ENCODE results near the gene ABCD2.
"Not testable (repeated sequence)": the region's sequence is repeated elsewhere in the genome, so short reads cannot be mapped to it uniquely, and the experiment has no call there.

The ABCD2 gene

DNA sequence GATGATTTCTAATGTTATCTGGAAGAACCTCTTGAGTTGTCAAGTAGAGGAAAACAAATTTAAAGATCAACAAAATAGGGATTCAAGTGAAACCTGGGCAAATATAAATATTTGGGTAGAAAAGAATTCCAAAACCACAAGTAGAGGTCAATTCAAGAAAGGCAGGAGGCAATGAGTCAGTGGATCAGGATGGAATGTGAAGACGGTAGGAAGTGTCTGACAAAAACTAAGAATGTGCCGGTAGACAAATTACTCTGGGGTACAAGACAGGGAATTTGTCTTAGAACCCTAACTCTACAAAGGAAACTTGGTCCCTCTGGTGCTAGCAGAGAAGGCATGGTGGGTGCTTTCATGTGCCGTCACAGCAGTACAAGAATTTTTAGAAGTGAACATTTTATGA is 13.6 kb downstream of the ABCD2 start:
- H3F3A ChIP-seq (ENCODE audit: low read depth): no peaks in the 10 kb centered on the region
- no peaks in the 10 kb centered on the region for H3K36me3 ChIP-seq (ENCODE audit: insufficient read depth, low read length)
- no peak overlapping the region for H3K9ac ChIP-seq (ENCODE audit: low read depth, low read length, poor library complexity, severe bottlenecking)
- H3K4me1 ChIP-seq (ENCODE audit: insufficient read depth, low read length, poor library complexity, severe bottlenecking): no peaks in the 10 kb centered on the region
- no peak overlapping the region for H3K4me2 ChIP-seq (ENCODE audit: low read depth, low read length, poor library complexity, severe bottlenecking)
- H3K79me2 ChIP-seq (ENCODE audit: insufficient read depth, low read length): no peaks in the 10 kb centered on the region
- no peak overlapping the region for H2AFZ ChIP-seq (ENCODE audit: low read length)
- no peak for TF ChIP-seq EZH2phosphoT487 (IDR thresholded peaks at IDR 0.05; ENCODE audit: borderline replicate concordance)
- TF ChIP-seq, protein P1, sequence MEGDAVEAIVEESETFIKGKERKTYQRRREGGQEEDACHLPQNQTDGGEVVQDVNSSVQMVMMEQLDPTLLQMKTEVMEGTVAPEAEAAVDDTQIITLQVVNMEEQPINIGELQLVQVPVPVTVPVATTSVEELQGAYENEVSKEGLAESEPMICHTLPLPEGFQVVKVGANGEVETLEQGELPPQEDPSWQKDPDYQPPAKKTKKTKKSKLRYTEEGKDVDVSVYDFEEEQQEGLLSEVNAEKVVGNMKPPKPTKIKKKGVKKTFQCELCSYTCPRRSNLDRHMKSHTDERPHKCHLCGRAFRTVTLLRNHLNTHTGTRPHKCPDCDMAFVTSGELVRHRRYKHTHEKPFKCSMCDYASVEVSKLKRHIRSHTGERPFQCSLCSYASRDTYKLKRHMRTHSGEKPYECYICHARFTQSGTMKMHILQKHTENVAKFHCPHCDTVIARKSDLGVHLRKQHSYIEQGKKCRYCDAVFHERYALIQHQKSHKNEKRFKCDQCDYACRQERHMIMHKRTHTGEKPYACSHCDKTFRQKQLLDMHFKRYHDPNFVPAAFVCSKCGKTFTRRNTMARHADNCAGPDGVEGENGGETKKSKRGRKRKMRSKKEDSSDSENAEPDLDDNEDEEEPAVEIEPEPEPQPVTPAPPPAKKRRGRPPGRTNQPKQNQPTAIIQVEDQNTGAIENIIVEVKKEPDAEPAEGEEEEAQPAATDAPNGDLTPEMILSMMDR (conservative IDR thresholded peaks at IDR 0.05; ENCODE audit: low read length): no peak
- H4K20me1 ChIP-seq (ENCODE audit: insufficient read depth, low read length, poor library complexity, severe bottlenecking): no peaks in the 10 kb centered on the region
- H3K27me3 ChIP-seq (ENCODE audit: insufficient read depth, low read length, poor library complexity, severe bottlenecking): no peaks in the 10 kb centered on the region
- no peak overlapping the region for H3K4me3 ChIP-seq (ENCODE audit: low read length, poor library complexity, severe bottlenecking)
- H3K9me2 ChIP-seq (replicated peaks; ENCODE audit: low read depth, low read length): no peaks in the 10 kb centered on the region
- H3K9me3 ChIP-seq (ENCODE audit: insufficient read depth, low read depth, low read length): no peaks in the 10 kb centered on the region

- H3K4me1 ChIP-seq (ENCODE audit: insufficient read depth, low read length, poor library complexity, severe bottlenecking): no peaks in the 10 kb centered on the region
- no peaks in the 10 kb centered on the region for H3F3A ChIP-seq (ENCODE audit: low read depth)
- H3K9ac ChIP-seq (ENCODE audit: low read depth, low read length, poor library complexity, severe bottlenecking): no peak overlapping the region
- no peaks in the 10 kb centered on the region for H3K9me2 ChIP-seq (replicated peaks; ENCODE audit: low read depth, low read length)
- TF ChIP-seq, protein P1 (conservative IDR thresholded peaks at IDR 0.05; ENCODE audit: low read length): no peak
- TF ChIP-seq EZH2phosphoT487 (IDR thresholded peaks at IDR 0.05; ENCODE audit: borderline replicate concordance): no peak
- H4K20me1 ChIP-seq (ENCODE audit: insufficient read depth, low read length, poor library complexity, severe bottlenecking): no peaks in the 10 kb centered on the region
- H3K36me3 ChIP-seq (ENCODE audit: insufficient read depth, low read length): no peaks in the 10 kb centered on the region
- H2AFZ ChIP-seq (ENCODE audit: low read length): no peak overlapping the region
- no peaks in the 10 kb centered on the region for H3K27me3 ChIP-seq (ENCODE audit: insufficient read depth, low read length, poor library complexity, severe bottlenecking)
- H3K4me2 ChIP-seq (ENCODE audit: low read depth, low read length, poor library complexity, severe bottlenecking): no peak overlapping the region
- H3K9me3 ChIP-seq (ENCODE audit: insufficient read depth, low read depth, low read length): no peaks in the 10 kb centered on the region
- no peaks in the 10 kb centered on the region for H3K79me2 ChIP-seq (ENCODE audit: insufficient read depth, low read length)
- no peak overlapping the region for H3K4me3 ChIP-seq (ENCODE audit: low read length, poor library complexity, severe bottlenecking)
These were observed 14.1 kb downstream of the ABCD2 start for GRCh38 chr12:39605501-39605900.

GRCh38 chr12:39603065-39603464 is 16.5 kb downstream of the ABCD2 start:
- H3K4me1 ChIP-seq (ENCODE audit: insufficient read depth, low read length, poor library complexity, severe bottlenecking): no peaks in the 10 kb centered on the region
- TF ChIP-seq EZH2phosphoT487 (IDR thresholded peaks at IDR 0.05; ENCODE audit: borderline replicate concordance): no peak
- TF ChIP-seq, protein P1 (conservative IDR thresholded peaks at IDR 0.05; ENCODE audit: low read length): no peak
- no peaks in the 10 kb centered on the region for H3F3A ChIP-seq (ENCODE audit: low read depth)
- H3K79me2 ChIP-seq (ENCODE audit: insufficient read depth, low read length): no peaks in the 10 kb centered on the region
- no peak overlapping the region for H3K9ac ChIP-seq (ENCODE audit: low read depth, low read length, poor library complexity, severe bottlenecking)
- no peak overlapping the region for H2AFZ ChIP-seq (ENCODE audit: low read length)
- H3K4me2 ChIP-seq (ENCODE audit: low read depth, low read length, poor library complexity, severe bottlenecking): no peak overlapping the region
- no peaks in the 10 kb centered on the region for H3K9me3 ChIP-seq (ENCODE audit: insufficient read depth, low read depth, low read length)
- no peaks in the 10 kb centered on the region for H4K20me1 ChIP-seq (ENCODE audit: insufficient read depth, low read length, poor library complexity, severe bottlenecking)
- H3K36me3 ChIP-seq (ENCODE audit: insufficient read depth, low read length): no peaks in the 10 kb centered on the region
- no peaks in the 10 kb centered on the region for H3K9me2 ChIP-seq (replicated peaks; ENCODE audit: low read depth, low read length)
- no peak overlapping the region for H3K4me3 ChIP-seq (ENCODE audit: low read length, poor library complexity, severe bottlenecking)
- no peaks in the 10 kb centered on the region for H3K27me3 ChIP-seq (ENCODE audit: insufficient read depth, low read length, poor library complexity, severe bottlenecking)

DNA sequence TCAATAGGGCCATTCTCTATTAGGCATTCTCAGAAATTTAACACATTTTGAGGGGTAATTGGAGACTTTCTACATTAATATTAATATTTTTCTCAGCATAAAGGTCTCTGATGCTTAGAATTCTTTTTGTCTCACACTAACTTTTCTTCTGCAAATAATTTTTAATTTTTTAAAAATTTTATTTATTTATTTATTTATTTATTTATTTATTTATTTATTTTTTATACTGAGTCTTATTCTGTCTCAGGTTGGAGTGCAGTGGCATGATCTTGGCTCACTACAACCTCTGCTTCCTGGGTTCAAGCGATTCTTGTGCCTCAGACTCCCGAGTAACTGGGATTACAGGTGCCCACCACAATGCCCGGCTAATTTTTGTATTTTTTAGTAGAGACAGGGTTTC is 17.7 kb downstream of the ABCD2 start:
- H3K9ac ChIP-seq (ENCODE audit: low read depth, low read length, poor library complexity, severe bottlenecking); H3K9me2 ChIP-seq (replicated peaks; ENCODE audit: low read depth, low read length); H3K4me3 ChIP-seq (ENCODE audit: low read length, poor library complexity, severe bottlenecking); H2AFZ ChIP-seq (ENCODE audit: low read length); H3K36me3 ChIP-seq (ENCODE audit: insufficient read depth, low read length); H4K20me1 ChIP-seq (ENCODE audit: insufficient read depth, low read length, poor library complexity, severe bottlenecking); H3K79me2 ChIP-seq (ENCODE audit: insufficient read depth, low read length); H3K4me2 ChIP-seq (ENCODE audit: low read depth, low read length, poor library complexity, severe bottlenecking); H3K4me1 ChIP-seq (ENCODE audit: insufficient read depth, low read length, poor library complexity, severe bottlenecking); H3K27me3 ChIP-seq (ENCODE audit: insufficient read depth, low read length, poor library complexity, severe bottlenecking); H3K9me3 ChIP-seq (ENCODE audit: insufficient read depth, low read depth, low read length); H3F3A ChIP-seq (ENCODE audit: low read depth): not testable (repeated sequence)

Data from Loucy (cell line).